K562 (cell line): ENCODE data around the gene PYDC1. TPM values are rescaled to one million over a fixed set of nuclear protein-coding genes. Genes with fewer than 3 reads are reported as not detected.

ENCODE experiments used
- CHCHD3 ChIP-seq: fragments of 250-450 bp; sonication (Bioruptor Pico); IDR thresholded peaks from 2 replicates; pipeline ENCODE4 v2.1.2; 2022; ENCODE audit warnings: mild to moderate bottlenecking
- ETV1 ChIP-seq: fragments of 450-650 bp; conservative IDR thresholded peaks from 2 replicates; pipeline ENCODE4 v1.6.1; 2016; ENCODE audit warnings: missing genetic modification characterization, control low read depth, low read depth, missing compliant biosample characterization
- GTF3C2 ChIP-seq: IDR thresholded peaks from 3 replicates; pipeline ENCODE4 v1.6.1; 2011; ENCODE audit warnings: borderline replicate concordance, mild to moderate bottlenecking, moderate library complexity; ENCODE audit not compliant: insufficient read length; ENCODE audit errors: extremely low read depth
- POLR2B ChIP-seq: fragments of 450-650 bp; IDR thresholded peaks from 2 replicates; pipeline ENCODE4 v1.6.1; 2018; ENCODE audit warnings: low read depth; ENCODE audit not compliant: partially characterized antibody
- POLR3A ChIP-seq: IDR thresholded peaks from 2 replicates; pipeline ENCODE4 v1.6.1; 2011; ENCODE audit warnings: borderline replicate concordance, mild to moderate bottlenecking, moderate library complexity; ENCODE audit not compliant: insufficient read length, insufficient read depth; ENCODE audit errors: extremely low read depth
- RFX5 ChIP-seq: IDR thresholded peaks from 2 replicates; pipeline ENCODE4 v1.6.1; 2011; ENCODE audit warnings: low read depth, mild to moderate bottlenecking, improper control_type of control experiment, low read length
- TCF3 ChIP-seq: sonication (generic); formaldehyde crosslinking; IDR thresholded peaks from 2 replicates; pipeline ENCODE4 v1.4.0; 2020; ENCODE audit warnings: mild to moderate bottlenecking, missing genetic modification reagents
- TEAD4 ChIP-seq, 2 experiments: sonication (generic) in 1 of 2; formaldehyde crosslinking in 1 of 2; IDR thresholded peaks; 2 replicates each; pipeline versions ENCODE4 v1.6.1 to v1.8.0; 2012 to 2022; ENCODE audit warnings: borderline replicate concordance in 1 of 2, inconsistent platforms in 1 of 2, low read length in 1 of 2, mild to moderate bottlenecking in 1 of 2, missing genetic modification reagents in 1 of 2
- TRIM28 ChIP-seq: fragments of 450-650 bp; IDR thresholded peaks from 2 replicates; pipeline ENCODE4 v1.6.1; 2017
- USF2 ChIP-seq: sonication (generic); formaldehyde crosslinking; IDR thresholded peaks from 2 replicates; pipeline ENCODE4 v1.5.0; 2020; ENCODE audit warnings: missing genetic modification reagents
- ZFX ChIP-seq: sonication (generic); formaldehyde crosslinking; IDR thresholded peaks from 2 replicates; pipeline ENCODE4 v1.8.0; 2022; ENCODE audit warnings: mild to moderate bottlenecking, missing genetic modification reagents, moderate library complexity
- ZNF143 ChIP-seq: sonication (generic); formaldehyde crosslinking; IDR thresholded peaks from 2 replicates; pipeline ENCODE4 v1.9.0; 2022; ENCODE audit warnings: mild to moderate bottlenecking, missing genetic modification reagents
- ZZZ3 ChIP-seq: fragments of 450-650 bp; IDR thresholded peaks from 2 replicates; pipeline ENCODE4 v1.6.1; 2016; ENCODE audit warnings: antibody characterized with exemption, mild to moderate bottlenecking, moderate library complexity
- polyA plus RNA-seq, 8 experiments: library from polyadenylated mRNA; depleted of rRNA in 4 of 8; stranded (reverse) in 5 of 8; unstranded in 3 of 8; fragments of >200 nt; fragmentation: Nextera tagmentation in 2 of 8; fragmentation: Illumina TruSeq in 1 of 8; extraction: Ambion mirVana in 2 of 8; extraction: Trizol in 1 of 8; gene quantifications; 2 replicates each; pipeline versions ENCODE4 v1.2.1 to v1.2.3, GENCODE V29; 2011 to 2014; ENCODE audit warnings: inconsistent platforms in 1 of 8, missing spikeins in 1 of 8
- total RNA-seq, 7 experiments: library from RNA; depleted of rRNA in 6 of 7; stranded (reverse); fragments of >200 nt in 6 of 7; fragmentation: Illumina TruSeq in 2 of 7; extraction: Trizol in 2 of 7; gene quantifications; 2 replicates each; pipeline versions ENCODE4 v1.2.1 to v1.2.3, GENCODE V29; 2011 to 2021; ENCODE audit warnings: low replicate concordance in 1 of 7
- TF ChIP-seq, protein P1 (sequence below), 2 experiments: fragments of 450-650 bp; IDR thresholded peaks; 2 replicates each; pipeline ENCODE4 v1.6.1; 2016; ENCODE audit warnings: mild to moderate bottlenecking in 2 of 2, borderline replicate concordance in 1 of 2, low read depth in 1 of 2, moderate library complexity in 1 of 2

The PYDC1 gene
- total and polyA plus RNA-seq, 9 of the 15 experiments (the other 6 are each of a cell fraction or from before 2014, with no cell fraction given), result not detected

- TF ChIP-seq, protein P1, sequence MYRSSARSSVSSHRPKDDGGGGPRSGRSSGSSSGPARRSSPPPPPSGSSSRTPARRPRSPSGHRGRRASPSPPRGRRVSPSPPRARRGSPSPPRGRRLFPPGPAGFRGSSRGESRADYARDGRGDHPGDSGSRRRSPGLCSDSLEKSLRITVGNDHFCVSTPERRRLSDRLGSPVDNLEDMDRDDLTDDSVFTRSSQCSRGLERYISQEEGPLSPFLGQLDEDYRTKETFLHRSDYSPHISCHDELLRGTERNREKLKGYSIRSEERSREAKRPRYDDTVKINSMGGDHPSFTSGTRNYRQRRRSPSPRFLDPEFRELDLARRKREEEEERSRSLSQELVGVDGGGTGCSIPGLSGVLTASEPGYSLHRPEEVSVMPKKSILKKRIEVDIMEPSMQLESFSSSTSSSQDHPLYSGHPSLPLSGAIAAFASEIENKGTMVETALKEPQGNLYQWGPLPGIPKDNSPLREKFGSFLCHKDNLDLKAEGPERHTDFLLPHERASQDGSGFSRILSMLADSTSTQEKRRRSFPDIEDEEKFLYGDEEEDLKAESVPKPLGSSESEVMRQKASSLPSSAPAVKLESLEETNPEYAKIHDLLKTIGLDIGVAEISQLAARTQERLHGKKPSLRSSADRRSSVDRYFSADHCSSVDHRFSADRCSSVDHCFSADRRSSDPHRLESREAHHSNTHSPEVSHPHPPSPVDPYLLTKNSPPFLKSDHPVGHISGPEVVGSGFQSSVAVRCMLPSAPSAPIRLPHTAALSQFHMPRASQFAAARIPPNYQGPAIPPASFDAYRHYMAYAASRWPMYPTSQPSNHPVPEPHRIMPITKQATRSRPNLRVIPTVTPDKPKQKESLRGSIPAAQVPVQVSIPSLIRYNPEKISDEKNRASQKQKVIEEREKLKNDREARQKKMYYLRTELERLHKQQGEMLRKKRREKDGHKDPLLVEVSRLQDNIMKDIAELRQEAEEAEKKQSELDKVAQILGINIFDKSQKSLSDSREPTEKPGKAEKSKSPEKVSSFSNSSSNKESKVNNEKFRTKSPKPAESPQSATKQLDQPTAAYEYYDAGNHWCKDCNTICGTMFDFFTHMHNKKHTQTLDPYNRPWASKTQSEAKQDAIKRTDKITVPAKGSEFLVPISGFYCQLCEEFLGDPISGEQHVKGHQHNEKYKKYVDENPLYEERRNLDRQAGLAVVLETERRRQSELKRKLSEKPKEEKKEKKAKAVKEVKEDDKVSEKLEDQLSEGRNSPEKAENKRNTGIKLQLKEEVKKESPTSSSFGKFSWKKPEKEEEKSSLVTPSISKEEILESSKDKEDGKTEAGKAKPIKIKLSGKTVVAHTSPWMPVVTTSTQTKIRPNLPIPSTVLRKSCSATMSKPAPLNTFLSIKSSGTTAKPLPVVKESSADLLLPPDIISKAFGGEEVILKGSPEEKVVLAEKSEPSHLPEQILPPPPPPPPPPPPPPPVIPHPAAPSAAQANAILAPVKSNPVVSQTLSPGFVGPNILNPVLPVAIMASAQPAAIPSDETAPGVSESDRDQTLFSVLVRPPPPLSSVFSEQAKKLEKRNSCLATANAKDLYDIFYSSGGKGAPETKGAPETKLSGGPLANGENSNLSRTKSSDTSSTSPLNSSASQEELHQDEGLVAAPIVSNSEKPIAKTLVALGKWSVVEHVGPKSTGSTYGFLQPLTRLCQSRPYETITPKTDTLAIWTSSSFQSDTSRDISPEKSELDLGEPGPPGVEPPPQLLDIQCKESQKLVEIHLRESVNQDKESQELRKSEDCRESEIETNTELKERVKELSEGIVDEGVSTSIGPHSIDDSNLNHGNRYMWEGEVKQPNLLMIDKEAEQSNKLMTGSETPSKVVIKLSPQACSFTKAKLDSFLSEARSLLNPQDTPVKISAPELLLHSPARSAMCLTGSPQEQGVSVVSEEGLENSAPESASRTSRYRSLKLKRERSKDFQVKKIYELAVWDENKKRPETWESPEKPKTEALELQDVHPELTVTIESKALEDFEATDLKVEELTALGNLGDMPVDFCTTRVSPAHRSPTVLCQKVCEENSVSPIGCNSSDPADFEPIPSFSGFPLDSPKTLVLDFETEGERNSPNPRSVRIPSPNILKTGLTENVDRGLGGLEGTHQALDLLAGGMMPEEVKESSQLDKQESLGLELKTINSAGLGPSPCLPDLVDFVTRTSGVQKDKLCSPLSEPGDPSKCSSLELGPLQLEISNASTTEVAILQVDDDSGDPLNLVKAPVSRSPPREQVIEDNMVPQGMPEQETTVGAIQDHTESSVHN (IDR thresholded peaks at IDR 0.05; ENCODE audit: borderline replicate concordance in 1 of 2, low read depth in 1 of 2), result no peak
- TF ChIP-seq ZNF143 (CRISPR knock-in tag), result no peak
- TF ChIP-seq GTF3C2, result no peak
- no peak for TF ChIP-seq ZFX (CRISPR knock-in tag)
- TF ChIP-seq TRIM28, result no peak
- TF ChIP-seq POLR2B, result no peak
- TF ChIP-seq USF2 (CRISPR knock-in tag), result peak; percentile 42; the same call in 1 of the 2 replicates
- TF ChIP-seq TEAD4 (IDR thresholded peaks at IDR 0.05; ENCODE audit: low read length), result peak; percentile 76; the same call in 1 of the 2 replicates
- TF ChIP-seq TEAD4 (CRISPR knock-in tag; IDR thresholded peaks at IDR 0.05; ENCODE audit: borderline replicate concordance), result no peak
- no peak for TF ChIP-seq RFX5
- TF ChIP-seq POLR3A, result no peak
- no peak for TF ChIP-seq CHCHD3 (CRISPR knock-in tag)
- 0 out of 2 replicates have a peak, but pooled peaks have one; percentile 40 for TF ChIP-seq ETV1 (tag)
- TF ChIP-seq ZZZ3, result no peak
- TF ChIP-seq TCF3 (CRISPR knock-in tag), result peak; percentile 46
Measured at GRCh38 chr16:31243734-31244670, 27.1 kb upstream of the PYDC1 start (continued).
